PC-3 (cell line): ENCODE data around the gene HS3ST2.

Experiments
- EZH2 ChIP-seq: fragments of 300-600 bp; sonication (generic); IDR thresholded peaks from one replicate; pipeline ENCODE4 v1.6.1; 2017; ENCODE audit warnings: antibody characterized with exemption, mild to moderate bottlenecking, low read length; ENCODE audit not compliant: unreplicated experiment
- TF ChIP-seq, protein P1 (sequence below): fragments of 300-600 bp; sonication (generic); conservative IDR thresholded peaks from 2 replicates; pipeline ENCODE4 v1.5.1; 2017; ENCODE audit warnings: antibody characterized with exemption, low read depth, mild to moderate bottlenecking, low read length

DNA sequence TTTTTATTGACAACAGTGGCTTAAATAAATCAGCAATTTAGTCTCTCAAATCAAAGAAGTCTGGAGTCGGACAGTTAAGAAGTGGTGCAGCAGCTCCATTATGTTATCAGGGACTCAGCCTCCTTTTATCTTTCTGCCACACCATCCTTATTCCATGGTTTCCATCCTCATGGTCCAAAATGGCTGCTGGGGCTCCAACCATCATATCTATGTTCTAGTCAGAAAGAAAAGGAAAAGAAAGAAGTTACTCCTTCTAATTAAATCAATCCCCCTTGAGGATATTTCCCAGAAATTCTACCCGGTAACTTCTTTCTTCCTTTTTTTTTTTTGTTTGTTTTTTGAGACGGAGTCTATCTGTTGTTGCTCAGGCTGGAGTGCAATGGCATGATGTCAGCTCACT is 109.5 kb downstream of the HS3ST2 start:
- TF ChIP-seq, protein P1, sequence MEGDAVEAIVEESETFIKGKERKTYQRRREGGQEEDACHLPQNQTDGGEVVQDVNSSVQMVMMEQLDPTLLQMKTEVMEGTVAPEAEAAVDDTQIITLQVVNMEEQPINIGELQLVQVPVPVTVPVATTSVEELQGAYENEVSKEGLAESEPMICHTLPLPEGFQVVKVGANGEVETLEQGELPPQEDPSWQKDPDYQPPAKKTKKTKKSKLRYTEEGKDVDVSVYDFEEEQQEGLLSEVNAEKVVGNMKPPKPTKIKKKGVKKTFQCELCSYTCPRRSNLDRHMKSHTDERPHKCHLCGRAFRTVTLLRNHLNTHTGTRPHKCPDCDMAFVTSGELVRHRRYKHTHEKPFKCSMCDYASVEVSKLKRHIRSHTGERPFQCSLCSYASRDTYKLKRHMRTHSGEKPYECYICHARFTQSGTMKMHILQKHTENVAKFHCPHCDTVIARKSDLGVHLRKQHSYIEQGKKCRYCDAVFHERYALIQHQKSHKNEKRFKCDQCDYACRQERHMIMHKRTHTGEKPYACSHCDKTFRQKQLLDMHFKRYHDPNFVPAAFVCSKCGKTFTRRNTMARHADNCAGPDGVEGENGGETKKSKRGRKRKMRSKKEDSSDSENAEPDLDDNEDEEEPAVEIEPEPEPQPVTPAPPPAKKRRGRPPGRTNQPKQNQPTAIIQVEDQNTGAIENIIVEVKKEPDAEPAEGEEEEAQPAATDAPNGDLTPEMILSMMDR: no peak
- TF ChIP-seq EZH2: no peak
